Measurements from ENCODE around the gene ZNF785. TPM values are rescaled to one million over a fixed set of nuclear protein-coding genes. Genes with fewer than 3 reads are reported as not detected.

The ZNF785 gene
- total RNA-seq, 1 experiment from 2014 or later = 16.0 TPM

GRCh38 chr16:30548416-30549253 lies 36.9 kb downstream of the ZNF785 start (continued):
- no peak for TF ChIP-seq CBFB (CRISPR knock-in tag; IDR thresholded peaks at IDR 0.05; ENCODE audit: low read depth)
- TF ChIP-seq ZBTB21 (CRISPR knock-in tag; IDR thresholded peaks at IDR 0.05; ENCODE audit: borderline replicate concordance) = no peak
- TF ChIP-seq SOX15 (CRISPR knock-in tag; IDR thresholded peaks at IDR 0.05) = no peak
- no peak for TF ChIP-seq TP53 (CRISPR knock-in tag; IDR thresholded peaks at IDR 0.05)
- no peak for TF ChIP-seq ZNF219 (CRISPR knock-in tag; IDR thresholded peaks at IDR 0.05; ENCODE audit: borderline replicate concordance)
- TF ChIP-seq RELA (CRISPR knock-in tag; IDR thresholded peaks at IDR 0.05; ENCODE audit: borderline replicate concordance) = no peak

- no peak for TF ChIP-seq ZNF263 (CRISPR knock-in tag; IDR thresholded peaks at IDR 0.05; ENCODE audit: low read depth)
- TF ChIP-seq NR2C2 (CRISPR knock-in tag; IDR thresholded peaks at IDR 0.05) = no peak
- TF ChIP-seq ZNF416 (CRISPR knock-in tag; IDR thresholded peaks at IDR 0.05) = no peak
- no peak for TF ChIP-seq ZBTB21 (CRISPR knock-in tag; IDR thresholded peaks at IDR 0.05; ENCODE audit: borderline replicate concordance)
- no peak for TF ChIP-seq NR1H2 (CRISPR knock-in tag; IDR thresholded peaks at IDR 0.05)
- TF ChIP-seq USF1 (CRISPR knock-in tag; IDR thresholded peaks at IDR 0.05) = no peak
- TF ChIP-seq GRHL2 (CRISPR knock-in tag; IDR thresholded peaks at IDR 0.05; ENCODE audit: insufficient replicate concordance, severe bottlenecking) = no peak
- no peak for TF ChIP-seq ELF4 (CRISPR knock-in tag; IDR thresholded peaks at IDR 0.05; ENCODE audit: low read depth)
- no peak for TF ChIP-seq ZBTB43 (CRISPR knock-in tag; IDR thresholded peaks at IDR 0.05)
- no peak for TF ChIP-seq KAT7 (CRISPR knock-in tag; IDR thresholded peaks at IDR 0.05; ENCODE audit: borderline replicate concordance)
- TF ChIP-seq AFF4 (CRISPR knock-in tag; IDR thresholded peaks at IDR 0.05; ENCODE audit: borderline replicate concordance) = no peak
- TF ChIP-seq CREB1 (CRISPR knock-in tag; IDR thresholded peaks at IDR 0.05) = no peak
- no peak for TF ChIP-seq NFATC4 (CRISPR knock-in tag; IDR thresholded peaks at IDR 0.05)
- no peak for TF ChIP-seq FOXP1 (CRISPR knock-in tag; IDR thresholded peaks at IDR 0.05; ENCODE audit: borderline replicate concordance)
- TF ChIP-seq ZNF317 (CRISPR knock-in tag; IDR thresholded peaks at IDR 0.05; ENCODE audit: borderline replicate concordance, low read depth) = no peak
- Mint-ChIP-seq H3K4me1 (peaks cover 17% of the 10 kb centered on the region), H3K27me3 (ENCODE audit: low read depth) (no peaks in the 10 kb centered on the region), H3K27ac (no peak overlapping the region), H3K9me3 (no peaks in the 10 kb centered on the region; the same call in 1 of the 2 replicates), H3K36me3 (peaks cover 5% of the 10 kb centered on the region; the same call in 1 of the 2 replicates), H3K4me3 (no peak overlapping the region)
- DNase-seq (ENCODE audit: low spot score) (no peak), ATAC-seq (no peak)
- ChIA-PET POLR2A (no interaction called here), CTCF (interaction anchor here (1.2 kb wide), 1 partner anchor 11 kb away, joined by 5 read pairs; no protein-coding TSS in a partner anchor)
These were observed 39.4 kb downstream of the ZNF785 start for GRCh38 chr16:30546115-30546514.
